NOMO-1 (cell line): ENCODE measurements around the gene GASK1A.

Source experiments
- DNase-seq, 2 experiments: peaks; one replicate each; lab custom pipeline; 2025; ENCODE audit not compliant: unreplicated experiment in 2 of 2; lab: John Stamatoyannopoulos, UW

The GASK1A gene

DNA sequence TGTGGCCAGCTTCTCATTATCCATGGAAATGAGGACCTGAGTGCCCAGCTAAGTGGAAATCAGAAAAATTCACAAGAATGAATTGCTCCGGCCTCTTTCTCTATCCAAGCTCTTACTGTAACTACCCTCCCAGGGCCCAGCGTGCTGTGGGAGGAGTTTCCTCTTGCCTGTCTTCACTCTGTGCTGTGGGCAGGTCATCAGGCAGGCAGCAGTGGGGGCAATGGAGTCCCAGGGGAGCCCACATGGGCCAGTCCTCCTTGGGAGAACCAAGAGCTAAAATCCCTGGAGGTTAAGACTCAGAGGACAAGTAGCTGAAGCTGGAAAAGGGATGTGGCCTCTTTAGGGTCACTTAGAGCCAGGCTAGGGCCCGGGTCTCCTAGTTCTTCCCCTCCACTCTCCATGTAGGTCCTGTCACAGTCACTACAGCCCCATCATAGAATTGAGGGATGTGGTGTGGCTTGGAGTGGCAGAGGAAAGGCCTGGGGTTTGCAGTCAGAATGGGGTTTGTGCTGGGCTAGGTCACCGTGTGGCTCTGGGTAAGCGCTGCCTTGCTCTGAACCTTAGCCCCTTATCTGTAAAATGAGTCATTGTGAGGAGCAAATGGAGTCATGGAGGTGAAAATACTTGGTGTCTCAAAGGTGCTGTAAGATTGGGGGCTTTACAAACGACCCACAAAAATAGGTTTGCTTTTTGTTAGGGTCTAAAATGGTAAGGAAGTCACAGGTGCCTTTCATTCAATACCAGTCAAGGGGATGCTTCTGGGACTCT lies 3.7 kb downstream of the GASK1A start:
- no peak for DNase-seq

- no peak for DNase-seq
Observed at GRCh38 chr3:42983927-42984326, 4.8 kb downstream of the GASK1A start.

DNA sequence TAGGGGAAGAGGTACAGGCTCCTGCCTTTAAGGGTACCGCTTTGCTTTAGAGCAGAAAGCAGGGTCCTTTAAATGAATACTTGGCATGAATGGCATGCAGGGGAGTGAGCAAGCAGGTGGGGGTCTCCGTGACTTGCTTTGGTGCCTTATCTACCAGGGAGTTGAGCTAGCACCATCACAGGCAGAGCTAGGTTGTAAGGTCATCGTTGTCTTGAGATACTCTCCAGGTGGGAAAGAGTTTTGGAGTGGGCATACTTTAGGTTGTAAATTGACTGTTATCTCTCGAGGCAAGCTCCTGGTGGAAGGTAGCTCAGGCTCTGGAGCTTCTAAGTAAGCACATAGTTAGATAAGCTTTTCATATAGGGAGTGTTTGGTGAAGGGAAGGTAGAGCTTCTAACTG lies 5.6 kb downstream of the GASK1A start:
- DNase-seq: no peak

DNA sequence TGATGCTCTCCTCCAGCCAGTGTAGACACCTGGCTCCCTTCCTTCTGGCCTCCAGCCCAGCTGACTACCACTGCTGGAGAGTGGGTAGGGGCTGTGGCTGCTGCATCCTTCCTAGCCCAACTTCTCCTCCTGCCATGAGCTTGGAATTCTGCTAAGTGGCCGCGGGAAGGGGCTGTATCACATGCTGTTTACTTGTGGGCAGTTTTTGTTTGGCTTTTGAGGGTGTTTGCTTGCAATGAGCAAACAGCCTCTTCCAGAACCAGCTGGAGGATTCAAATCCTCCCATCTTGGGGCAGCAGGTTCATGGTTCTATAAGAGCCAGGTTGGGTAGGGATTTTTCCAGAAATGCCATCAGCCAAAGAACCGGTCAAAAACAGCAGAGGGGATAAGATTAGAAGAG lies 9.0 kb downstream of the GASK1A start:
- no peak for DNase-seq

- no peak for DNase-seq
Observed at GRCh38 chr3:42988566-42988965, 9.5 kb downstream of the GASK1A start.

- no peak for DNase-seq
Observed at GRCh38 chr3:42991341-42992315, 12.5 kb downstream of the GASK1A start.

DNA sequence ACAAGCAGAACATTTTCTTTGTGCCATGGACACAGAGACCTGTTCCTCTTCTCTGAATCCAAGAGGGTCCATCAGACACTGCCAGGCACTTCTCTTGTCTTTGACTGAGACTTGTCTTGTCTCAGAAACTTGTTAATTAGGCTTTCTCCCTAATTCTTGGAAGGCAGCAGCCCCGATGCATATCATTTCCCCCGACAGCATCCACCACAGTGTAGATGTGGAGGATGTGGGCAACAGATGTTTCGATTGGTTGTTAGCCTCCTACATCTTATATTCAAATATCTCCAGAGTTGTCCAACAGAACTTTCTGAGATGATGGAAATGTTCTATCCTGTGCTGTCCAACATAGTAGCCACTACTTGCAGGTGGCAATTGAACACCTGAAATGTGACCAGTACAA lies 15.5 kb downstream of the GASK1A start:
- DNase-seq: no peak

- DNase-seq: no peak
Observed at GRCh38 chr3:42996021-42996420, 16.9 kb downstream of the GASK1A start.

DNA sequence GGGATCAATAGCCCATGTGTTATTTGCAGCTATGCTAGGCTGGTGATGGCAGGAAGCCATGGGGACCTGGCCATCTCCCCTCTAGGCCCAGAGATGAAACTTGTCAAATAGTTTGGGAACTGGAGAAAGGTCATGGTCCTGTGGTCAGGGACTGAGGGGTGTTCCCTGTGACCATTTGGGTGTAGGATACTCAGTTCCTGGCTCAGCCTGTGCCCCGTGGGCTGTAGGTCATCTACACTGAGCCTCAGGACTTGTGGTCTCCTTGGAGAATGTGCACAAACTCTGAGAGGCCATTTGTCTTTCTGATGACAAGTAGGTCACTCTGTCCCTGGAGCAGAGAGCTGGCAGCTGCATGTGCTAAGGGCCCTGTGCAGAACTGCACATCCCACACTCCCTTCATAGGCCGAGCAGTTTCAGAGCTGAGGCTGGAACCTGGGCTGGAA lies 17.5 kb downstream of the GASK1A start:
- no peak for DNase-seq

DNA sequence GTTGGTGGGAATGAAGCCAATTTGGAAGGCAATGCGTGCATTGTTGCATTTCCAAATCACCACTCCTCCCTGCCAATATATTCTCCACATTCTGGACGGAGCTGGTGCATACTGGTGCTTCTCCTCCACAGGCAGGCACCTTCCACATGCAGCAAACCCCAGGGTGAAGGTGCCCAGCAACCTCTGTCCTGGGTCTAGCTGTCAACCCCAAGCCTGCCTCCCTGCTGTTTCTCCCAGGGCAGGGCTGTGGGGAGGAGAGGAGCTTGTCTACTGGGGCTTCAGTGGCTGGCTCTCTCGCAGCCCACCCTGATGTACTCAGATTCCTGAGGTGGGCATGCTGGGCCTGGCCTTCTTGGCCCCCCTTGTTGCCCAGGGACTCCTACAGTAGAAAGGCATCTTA lies 20.1 kb downstream of the GASK1A start:
- no peak for DNase-seq

- no peak for DNase-seq
Observed at GRCh38 chr3:42999632-43000031, 20.5 kb downstream of the GASK1A start.

DNA sequence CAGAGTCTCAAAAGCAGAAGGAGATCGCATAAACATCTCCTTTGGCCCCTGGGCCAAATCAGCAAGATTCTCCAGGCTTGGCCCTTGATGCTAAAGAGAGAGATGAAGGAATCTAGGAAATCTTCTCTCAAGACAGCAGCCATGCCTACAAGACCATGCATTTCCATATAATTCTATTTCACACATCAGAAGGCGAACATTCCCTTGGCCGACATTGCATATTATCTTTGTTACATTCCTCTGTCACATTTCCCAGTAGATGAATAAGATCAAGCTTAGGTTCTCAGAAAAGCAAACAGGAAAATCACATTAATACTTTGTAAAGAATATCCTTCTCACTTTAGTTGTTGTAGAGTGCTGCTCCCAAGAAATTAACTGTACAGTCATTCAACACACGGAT lies 21.3 kb downstream of the GASK1A start:
- no peak for DNase-seq

- no peak for DNase-seq
Observed at GRCh38 chr3:43001094-43001553, 22.0 kb downstream of the GASK1A start.

DNA sequence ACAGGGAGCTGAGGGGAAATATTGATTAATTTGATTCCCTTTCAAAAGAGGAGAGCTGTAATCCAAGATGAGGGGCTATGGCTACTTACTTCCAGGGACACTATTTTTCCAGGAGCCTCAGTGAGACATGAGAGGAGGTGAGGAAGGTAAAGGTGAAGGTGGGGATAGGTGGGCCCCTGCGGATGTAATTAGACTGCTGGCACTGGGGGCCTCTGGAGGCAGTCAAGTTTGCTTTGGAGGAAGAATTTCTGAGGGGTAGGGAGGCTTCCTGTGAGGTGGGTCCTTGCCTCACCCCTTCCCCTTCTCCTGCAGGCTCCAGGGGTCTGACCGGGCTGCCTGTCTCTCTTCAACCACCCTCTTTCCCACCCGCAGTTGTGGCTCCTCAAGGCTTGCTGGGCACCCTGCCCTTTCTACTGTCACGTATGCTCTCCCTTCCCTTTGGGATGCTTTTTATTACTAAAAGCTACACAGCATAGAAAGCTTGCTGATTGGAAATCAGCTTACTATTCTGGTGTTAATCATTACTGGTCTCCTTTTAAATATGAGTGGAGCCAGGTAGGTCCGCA lies 22.5 kb downstream of the GASK1A start:
- no peak for DNase-seq

DNA sequence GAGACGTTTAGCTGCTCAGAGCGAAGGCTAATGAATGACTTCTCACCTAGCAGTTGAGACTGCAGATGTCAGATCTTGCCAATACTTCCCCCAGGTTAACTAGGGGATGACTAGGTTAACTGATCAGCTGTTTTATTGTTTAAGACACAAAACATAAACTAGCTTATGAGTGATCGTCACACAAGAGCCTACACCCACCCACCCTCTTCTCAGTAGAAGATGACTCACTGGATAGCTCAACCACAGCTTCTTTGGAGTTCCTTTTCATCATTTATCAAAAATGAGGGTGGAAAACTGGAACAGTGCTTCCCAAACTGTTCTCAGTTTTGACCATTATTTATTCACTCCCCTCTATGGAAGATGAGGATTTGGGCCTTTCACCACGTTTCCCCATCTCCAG lies 25.2 kb downstream of the GASK1A start:
- no peak for DNase-seq

DNA sequence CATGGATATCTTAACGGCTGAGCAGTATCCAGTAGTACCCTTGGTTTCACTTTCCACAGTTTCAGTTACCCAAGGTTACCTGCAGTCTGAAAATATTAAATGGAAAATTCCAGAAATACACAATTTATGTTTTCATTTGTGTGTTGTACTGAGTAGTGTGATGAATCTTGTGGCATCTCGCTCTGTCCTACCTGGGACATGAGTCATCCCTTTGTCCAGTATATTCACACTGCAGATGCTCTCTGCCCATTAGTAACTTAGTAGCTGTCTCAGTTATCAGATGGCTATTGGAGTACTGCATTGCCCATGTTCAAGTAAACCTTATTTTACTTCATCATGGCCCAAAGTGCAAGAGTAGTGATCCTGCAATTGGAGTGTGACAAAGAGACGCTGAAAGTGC lies 26.1 kb downstream of the GASK1A start:
- DNase-seq: no peak

- no peak for DNase-seq
Observed at GRCh38 chr3:43005981-43006380, 26.9 kb downstream of the GASK1A start.

- no peak for DNase-seq
Observed at GRCh38 chr3:43006825-43007224, 27.7 kb downstream of the GASK1A start.

DNA sequence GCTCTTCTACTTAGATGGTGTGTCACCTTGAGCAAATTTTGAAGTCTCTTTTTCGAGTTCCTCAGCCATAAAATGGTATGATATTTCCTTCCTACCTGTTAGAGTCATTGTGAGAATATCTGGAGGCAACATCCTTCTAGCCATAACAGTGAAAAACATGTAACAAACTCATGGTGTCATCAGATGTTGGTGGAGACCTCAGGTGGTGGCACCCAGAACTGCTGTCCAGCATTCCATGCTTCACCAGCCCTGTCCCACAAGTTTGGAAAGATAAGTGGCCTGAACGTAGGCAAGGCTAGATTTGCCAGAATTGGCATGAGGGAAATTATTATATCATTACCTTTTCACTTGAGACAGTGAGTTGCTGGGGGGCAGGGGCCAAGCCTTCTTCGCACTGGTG lies 30.4 kb downstream of the GASK1A start:
- no peak for DNase-seq

- DNase-seq: no peak
Observed at GRCh38 chr3:43010638-43011037, 31.5 kb downstream of the GASK1A start.

DNA sequence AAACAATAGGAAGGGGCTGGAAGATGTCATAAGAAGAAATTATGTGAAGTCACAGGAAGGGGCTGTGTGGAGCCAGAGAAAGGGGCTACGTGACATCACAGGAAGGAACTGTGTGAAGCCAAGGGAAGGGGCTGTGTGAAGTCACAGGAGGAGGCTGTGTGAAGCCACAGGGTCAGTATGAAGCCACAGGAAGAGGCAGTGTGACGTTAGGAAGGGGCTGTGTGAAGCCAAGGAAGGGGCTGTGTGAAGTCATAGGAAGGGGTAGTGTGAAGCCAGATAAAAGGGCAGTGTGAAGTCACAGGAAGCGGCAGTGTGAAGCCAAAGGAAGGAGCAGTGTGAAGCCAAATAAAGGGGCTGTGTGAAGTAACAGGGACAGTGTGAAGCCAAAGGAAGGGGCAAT lies 32.5 kb downstream of the GASK1A start:
- DNase-seq: no peak
